G401.6 (cell line): ENCODE results near the gene FILIP1.

ENCODE experiments used
- FAIRE-seq: peaks from 2 replicates; lab custom pipeline; 2012; peaks lifted over from hg19 to GRCh38; lab: Jason Lieb, UNC

The FILIP1 gene

DNA sequence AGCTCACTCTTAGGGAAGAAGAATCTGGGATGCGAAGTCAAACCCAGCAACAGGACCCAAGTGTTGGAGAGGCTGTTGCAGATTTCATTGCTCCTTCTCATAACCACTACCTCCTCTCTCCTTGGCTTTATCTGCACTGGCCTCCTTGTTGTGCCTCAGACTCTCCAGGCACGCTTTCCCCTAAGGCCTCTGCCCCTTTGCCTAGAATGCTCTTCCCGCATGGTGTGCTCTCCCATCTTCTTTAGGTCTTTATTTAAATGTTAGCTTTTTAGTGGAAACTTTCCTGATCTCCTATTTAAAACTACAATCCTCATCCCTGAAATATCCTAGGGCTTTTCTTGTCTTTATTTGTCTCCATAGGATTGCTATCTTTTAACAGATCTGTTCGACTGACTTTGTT is 114.1 kb downstream of the FILIP1 start:
- no peak for FAIRE-seq

DNA sequence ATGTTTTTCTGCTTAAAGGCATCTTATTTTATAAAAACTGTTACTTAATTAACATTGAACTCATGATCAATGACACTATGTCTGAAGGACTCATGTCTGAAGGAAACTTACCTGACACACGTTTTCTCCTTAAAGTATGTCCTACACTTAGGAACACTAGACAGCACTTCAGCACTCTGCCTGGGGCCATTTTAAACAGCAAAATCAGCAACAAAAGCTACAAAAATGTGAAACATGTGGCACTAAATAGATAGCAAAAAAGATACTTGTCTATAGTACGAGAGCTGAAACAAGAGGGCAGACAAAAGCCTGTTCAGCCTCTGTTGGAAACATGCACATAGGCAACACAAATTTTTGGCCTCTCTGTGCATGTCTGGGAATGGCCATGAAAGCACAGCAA is 115.5 kb downstream of the FILIP1 start:
- no peak for FAIRE-seq

DNA sequence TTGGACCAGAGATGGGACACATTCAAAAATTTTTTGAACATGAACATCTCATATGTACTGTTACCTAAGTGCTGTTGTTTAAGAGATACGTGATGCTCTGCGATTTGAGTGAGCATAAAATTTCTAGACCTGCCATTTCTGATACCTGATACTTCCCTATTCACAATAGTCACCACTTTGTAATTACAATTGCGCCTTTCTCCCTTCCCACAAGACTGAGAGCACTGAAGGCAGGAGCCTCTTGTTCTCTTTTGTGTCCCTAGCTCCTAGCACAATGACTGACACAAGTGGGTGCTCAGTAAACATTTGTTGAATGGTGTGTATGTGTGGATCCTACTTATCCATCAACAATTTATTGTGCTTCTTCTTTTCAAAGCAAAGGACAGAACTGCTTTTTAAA is 116.2 kb downstream of the FILIP1 start:
- FAIRE-seq: no peak

DNA sequence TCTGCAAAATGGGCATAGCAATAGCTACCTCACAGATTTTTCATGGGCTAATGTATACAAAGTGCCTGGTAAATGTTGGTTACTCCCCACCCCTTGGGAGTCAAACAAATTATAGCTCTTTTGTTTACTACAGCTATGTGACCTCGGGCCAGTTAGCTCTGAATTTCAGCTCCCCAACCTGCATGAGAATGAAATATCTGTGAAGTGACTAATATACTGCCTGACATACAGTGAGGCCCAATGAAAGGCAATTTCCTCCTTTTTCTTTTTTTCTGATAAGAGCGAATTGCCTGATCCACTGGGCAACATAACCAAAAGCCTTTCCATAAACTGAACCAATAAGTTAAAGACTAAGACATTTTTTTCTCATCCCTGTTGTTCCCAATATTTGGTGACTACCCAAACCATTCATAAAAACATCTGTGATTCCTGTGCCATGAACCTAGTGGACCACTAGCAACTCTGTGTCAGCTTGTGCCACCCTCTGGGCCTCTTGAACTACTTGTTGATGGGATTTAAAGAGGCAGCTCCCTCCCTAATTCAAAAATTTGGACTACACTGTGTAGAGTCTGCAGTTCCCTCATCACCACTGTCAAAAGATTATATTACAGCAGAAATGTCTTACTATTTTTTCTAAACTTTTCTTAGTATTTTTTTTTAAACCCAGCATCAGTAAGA is 117.1 kb downstream of the FILIP1 start:
- no peak for FAIRE-seq

DNA sequence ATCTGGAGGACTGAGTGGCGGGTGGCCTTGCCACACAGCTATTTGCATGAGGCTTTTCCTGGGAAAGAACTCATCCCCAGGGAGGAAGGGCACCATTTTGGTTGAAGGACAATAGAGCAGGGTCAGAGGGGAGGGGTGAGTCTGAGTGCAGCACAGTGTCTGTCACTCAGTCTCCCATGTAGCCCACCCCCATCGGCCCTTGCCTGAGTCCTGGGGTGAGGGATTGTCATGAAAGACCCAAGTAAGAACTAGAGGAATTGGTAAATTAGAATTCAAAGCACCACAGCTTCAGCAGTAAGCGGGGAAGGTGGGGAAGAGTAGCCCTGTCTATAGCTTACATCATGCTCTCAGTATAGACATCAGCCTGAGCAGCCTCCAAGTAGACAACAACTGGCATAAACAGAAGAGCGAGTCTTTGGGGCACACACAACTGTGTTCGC is 118.6 kb downstream of the FILIP1 start:
- no peak for FAIRE-seq

DNA sequence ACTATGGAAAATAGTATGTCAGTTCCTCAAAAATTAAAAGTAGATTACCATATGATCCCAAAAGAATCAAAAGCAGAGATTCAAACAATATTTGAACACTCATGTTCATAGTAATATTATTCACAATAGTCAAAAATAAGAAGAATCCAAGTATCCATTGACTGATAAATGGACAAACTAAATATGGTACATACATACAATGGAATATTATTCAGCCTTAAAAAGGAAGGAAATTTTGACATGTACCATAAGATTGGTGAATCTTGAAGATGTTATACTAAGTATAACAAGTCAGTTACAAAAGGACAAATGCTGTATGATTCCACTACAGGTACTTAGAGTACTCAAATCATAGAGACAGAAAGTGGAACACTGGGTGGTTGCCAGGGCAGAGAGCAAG is 120.7 kb downstream of the FILIP1 start:
- FAIRE-seq: no peak

DNA sequence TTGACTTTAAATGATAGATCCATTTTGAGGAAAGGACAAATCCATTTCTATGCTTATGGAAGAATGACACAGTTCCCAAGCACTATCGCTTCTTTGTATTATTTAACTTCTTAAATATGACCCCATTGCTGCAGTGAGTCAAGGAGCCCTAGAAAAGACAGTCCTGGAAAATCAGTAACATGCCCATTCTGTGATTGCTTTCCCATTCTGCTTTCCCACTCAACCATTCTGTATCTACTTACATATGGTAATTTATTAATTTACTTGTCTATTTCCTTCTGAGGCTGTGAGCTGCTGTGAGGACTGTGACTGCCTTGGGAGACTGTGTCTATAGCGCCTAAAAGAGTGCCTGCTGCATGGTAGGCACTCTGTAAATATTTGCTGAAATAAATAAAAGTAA is 123.6 kb downstream of the FILIP1 start:
- no peak for FAIRE-seq

DNA sequence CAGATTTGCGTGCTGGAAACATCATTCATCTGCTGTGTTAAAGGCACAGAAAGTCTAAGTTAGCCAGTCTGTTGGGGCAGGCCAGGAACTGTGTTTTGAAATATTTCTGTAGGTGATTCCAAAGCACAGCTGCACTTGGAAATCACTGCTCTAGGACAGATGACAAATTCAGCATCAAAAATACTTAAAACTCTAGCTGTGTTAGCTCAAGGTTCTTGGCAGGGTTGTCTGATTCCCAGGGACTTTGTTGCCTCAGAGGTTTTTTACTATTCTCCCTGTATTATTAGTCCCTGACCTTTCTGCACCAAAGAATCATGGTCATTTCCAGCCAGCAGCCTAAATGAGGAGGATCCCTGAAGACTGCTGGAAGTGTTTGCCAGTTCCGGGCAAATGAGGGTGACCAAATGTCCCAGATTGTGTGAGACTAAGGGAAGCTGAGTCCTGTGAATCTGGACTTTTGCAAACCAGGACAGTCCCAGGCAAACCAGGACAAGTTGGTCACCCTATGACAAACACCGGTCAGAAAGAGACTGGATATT is 124.7 kb downstream of the FILIP1 start:
- no peak for FAIRE-seq

DNA sequence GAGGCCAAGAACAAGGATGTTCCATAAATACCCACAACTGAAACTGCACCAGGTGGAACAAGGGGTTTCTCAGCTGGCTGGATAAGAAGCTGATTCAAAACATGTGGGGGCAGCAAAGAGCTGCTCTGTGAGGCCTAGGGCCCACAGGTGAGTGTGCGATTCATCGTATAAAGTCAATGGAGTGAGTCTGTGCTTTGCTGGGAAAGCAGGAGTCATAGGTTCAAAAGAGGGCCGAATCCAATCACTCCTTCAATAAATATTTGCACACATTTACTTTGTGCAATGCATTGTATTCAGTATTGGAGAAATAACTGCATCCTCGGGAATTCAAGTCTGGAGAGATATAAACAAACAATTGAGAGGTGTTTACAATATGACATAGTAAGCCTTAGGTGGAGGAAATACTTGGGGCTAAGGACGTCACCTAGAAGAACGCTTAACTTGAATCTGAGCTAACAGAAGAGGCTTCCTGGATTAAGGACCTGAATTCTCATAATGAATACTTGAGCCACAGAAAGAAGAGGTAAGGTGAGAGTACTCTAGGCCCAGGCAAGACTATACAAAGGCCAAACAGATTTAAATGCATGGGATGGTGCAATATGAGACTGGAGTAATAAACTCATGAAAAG is 125.3 kb downstream of the FILIP1 start:
- no peak for FAIRE-seq

DNA sequence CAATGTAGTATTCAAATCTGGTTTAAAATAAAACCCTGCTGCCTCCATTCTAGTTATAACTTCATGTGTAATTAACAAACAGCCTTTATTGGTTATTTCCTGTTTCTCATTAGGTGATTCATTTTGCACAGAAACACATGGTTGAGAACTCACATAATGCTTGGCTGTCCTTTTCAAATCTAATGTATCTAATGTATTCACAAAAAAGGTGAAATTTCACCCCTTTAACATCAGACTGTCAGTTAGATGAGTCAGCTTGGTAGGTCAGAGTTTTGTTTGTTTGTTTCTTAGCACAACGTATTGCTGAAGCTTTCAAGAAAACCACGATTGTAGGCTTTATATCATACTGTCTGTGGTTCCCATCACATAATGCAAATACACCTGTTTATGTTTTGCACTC is 130.3 kb downstream of the FILIP1 start:
- FAIRE-seq: no peak

DNA sequence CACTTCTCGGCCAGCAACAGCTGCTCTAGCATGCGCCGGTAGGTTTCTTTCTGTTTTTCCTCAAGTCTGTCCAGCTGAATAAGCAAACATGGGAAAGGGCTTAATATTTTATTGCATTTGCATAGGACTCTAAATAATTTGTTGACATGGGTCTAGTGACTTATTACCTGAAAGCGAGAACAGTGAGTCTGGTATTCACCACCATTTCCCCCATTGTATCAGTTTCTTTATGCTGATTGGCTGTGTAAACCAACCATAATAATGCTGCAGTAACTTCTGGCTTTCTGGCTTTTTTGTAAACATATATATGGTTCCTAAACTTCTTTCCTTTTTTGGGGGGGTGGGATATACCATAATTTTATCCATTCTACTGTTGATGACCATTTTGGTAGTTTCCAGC is 140.0 kb downstream of the FILIP1 start:
- FAIRE-seq: no peak

DNA sequence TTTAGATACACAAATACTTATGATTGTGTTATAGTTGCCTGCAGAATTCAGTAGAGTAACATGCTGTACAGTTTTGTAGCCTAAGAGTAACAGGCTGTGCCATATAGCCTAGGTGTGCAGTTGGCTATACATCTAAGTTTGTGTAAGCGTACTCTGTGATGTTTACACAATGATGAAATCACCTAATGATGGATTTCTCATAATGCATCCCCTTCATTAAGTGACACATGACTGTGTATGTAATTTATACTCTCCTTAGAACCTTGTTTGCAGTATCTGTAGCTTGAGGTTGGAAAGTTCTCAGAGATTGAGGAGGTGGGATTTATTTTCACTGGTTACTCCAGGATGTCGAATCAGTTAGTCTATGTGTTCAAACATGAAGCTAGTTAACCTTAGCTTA is 142.0 kb downstream of the FILIP1 start:
- FAIRE-seq: no peak

DNA sequence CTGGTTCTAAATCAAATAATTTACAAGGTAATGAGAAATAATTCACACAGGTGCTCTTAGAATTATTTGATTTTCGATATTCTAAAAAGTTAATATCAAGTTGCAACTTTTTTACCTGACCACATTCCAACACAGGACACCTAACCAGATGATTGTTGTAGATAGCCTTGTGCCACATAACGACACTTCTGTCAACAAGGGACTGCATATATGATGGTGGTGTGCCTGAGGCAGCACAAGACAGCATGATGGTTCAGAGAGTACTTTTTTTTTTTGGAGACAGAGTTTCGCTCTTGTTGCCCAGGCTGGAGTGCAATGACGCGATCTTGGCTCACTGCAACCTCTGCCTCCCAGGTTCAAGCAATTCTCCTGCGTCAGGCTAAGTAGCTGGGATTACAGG is 142.8 kb downstream of the FILIP1 start:
- FAIRE-seq: no peak

DNA sequence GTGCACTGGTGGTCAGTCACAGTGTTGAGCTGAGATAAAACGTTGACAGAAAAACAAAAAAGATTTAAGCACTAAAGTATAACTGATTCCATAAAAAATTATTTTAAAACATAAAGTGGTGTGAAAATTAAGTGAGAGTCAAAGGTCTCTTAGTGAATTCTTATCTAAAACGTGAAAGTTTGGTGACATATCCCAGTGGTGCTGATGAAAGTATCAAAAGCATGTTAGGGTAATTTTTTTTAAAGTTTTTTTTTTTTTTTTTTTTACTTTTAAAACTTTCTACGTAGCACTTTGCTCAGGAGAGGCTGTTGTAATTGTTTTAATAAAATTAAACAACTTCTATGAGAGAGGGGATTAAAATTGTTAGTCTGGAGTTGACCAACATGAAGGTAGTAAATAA is 143.4 kb downstream of the FILIP1 start:
- no peak for FAIRE-seq

DNA sequence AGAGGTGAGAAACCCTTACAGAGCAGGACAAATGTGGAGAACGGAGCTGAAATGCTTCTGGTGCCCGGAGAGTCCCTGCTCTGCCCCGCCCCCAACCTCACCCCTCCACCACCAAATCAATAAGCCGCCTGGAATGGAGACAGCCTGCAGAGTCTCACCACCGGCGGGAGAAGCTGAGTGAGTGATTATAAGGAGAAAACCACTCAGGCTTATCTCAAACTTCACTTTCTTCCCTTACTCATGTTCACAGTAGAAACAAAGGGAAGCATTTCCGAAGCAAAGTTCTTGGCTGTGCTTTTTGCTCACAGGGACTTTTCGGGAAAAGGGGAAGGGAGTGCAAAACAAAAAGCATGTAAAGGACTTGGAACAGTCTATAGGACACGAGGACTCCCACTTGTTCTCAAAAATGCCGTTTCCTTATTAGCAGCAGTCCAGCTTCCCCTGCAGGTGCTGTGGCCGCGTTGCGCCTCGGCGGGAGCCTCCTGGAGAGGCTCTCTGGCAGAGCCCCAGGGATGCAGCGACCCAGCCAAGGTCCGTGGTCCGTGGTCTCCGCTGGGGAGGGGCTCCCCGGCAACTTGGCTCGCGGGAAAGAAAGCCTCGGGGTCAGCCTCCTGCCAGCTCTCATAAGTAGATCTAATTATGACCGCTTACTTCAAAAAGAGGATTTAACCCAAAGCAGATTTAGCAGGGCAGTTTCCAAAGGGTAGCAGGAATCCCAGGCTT is 144.2 kb downstream of the FILIP1 start:
- no peak for FAIRE-seq

DNA sequence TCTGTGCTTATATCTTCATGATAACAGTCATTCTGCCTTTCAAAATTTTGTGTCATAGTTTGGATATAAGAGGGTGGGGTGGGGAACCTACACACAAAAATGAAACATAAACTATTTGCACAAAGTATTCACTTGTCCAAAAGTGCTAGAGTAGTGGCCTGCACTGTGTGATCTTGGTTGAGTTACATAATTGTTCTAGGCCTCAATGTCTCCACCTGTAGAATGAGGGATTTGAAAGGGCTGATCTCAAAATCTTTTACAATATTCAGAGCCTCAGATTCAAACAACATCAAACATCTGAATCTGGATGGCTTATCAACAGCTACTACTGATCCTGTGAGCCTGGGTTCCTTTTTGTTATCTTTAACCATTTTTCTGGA is 144.7 kb downstream of the FILIP1 start:
- no peak for FAIRE-seq

DNA sequence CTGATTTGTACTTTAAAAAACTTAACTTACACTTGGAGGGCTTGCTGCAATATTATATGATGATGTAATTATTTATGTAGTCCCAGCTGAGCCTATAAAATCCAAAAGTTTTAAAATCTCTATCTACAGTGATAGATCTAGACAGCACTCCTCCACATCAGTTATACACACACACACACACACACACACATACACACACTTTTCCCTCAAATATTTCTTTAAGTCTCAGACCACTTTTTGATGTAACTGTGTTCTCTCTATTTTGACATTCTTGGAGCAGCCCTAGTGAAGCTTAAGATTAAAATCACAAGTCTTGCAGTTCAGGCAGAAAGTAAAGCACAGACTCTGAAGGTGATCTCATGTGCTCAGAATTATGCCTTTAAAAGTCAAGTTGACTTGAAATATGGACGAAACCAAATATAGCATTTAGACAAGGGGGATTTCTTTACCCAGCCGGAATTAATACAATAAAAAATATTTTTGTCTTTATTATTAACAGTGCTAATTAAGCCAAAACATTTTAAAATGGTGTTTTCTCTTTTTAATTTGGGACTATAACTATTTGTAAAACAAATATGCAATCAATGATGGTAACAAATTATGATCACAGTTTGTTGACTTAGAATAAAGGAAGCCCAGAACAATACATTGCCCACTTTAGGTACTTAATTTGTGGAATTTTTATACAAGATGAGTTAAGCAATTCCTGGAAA is 145.5 kb downstream of the FILIP1 start:
- FAIRE-seq: no peak

DNA sequence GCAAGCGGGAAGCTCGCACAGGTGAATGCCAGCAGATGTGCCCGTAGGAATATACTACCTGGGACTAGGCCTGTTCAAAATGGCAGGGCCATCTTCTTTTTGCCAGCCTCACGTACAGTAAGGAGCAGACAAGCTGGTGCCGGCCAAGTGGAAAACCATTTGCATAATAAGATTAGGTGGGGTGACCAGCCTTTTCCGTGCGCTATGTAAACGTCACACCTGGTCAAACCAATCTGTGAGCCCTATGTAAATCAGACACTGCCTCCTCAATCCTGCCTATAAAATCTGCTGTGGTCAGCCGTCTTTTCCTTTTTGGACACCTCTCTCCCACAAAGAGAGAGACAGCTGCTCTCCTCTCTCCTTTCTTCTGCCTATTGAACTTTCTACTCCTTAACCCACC is 148.2 kb downstream of the FILIP1 start:
- FAIRE-seq: no peak

DNA sequence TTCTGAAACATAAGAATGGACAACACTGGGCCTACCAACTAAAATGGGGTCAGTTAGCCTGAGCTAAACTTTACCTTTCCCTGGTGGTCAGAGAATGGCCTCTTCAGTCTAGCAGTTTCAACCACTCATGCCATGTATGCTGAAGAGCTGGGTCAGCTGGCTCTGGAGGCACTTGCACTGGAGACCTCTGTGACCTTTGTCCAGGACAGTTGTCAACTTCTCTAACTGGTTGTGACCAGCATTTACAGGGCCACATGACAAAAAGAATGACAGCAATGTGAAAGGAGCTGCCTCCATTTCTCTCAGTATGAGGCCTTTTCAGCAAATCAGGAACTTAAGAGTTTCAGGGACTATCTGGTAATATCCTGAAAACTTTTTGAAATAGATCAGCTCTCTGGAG is 149.1 kb downstream of the FILIP1 start:
- no peak for FAIRE-seq

DNA sequence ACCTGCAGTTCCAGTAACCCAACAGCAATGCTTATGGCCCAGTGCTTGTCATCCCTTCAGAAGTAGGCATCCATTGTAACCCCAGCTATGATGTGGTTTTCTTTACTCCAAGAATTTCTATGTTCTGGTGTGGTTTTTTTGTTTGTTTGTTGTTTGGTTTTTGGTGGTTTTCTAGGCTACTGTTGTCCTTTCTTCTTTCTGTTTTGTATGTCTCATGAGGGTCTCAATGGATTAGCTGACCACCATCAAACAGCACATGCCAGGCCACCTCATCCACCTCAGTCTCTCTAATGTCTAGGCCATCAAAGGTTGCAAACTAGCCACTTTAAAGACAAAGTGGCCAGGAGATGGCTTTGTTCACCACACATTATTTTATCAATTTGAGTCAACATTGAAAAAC is 149.6 kb downstream of the FILIP1 start:
- no peak for FAIRE-seq

DNA sequence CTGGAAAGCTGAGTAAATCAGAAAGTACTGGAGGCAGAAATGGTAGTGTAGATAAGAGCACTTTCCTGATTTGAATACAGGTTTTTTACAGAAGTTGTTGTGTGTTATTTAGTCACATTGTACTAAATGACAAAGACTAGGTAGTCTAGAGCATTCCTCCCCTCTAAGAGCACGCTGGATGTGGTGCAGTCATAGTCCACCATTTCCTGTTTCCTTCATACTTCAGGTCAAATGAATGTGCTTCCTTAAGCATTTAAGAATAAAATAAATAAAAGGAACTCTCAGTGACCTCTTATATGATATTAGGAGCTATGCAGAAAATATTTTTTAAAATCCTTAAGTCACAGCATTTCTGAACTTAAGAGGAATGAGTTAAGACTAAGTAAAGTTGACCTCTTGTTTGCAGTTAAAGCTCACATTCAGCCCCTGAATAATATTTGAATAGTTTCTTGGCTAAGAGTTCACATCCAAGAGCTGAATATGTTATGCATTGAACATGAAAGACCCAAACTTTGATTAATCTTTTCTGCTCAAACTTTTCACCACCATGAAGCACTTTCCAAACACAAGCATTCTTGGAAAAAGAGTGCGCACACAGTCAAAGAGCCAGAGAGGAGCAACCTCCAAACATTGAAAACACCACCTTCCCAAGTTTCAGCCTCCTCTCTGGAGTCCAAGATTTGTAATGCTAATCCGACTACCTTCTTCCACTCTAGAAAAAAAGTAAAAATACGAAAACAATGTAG is 155.6 kb downstream of the FILIP1 start:
- FAIRE-seq: no peak
